RWPE2 (cell line): ENCODE results near the gene METTL16.
"Not testable (repeated sequence)": the region's sequence is repeated elsewhere in the genome, so short reads cannot be mapped to it uniquely, and the experiment has no call there.

Experiments used
- ATAC-seq: fragments of 200-7000 bp; cut with Tn5 transposase; 3 replicates; pipeline ENCODE4 v1.9.1; 2021; ENCODE audit warnings: low read depth
- DNase-seq: peaks from one replicate; pipeline ENCODE4 v3.0.0-alpha.2; 2020; ENCODE audit warnings: low spot score
- H3K27ac ChIP-seq: fragments of 450-650 bp; 2 replicates; pipeline ENCODE4 v1.5.1; 2017; ENCODE audit warnings: mild to moderate bottlenecking; ENCODE audit not compliant: poor library complexity, severe bottlenecking
- H3K27me3 ChIP-seq: fragments of 250-450 bp; sonication (Bioruptor Pico); 2 replicates; pipeline ENCODE4 v1.5.1; 2021; ENCODE audit warnings: mild to moderate bottlenecking, moderate library complexity; ENCODE audit not compliant: insufficient read depth, poor library complexity, severe bottlenecking
- H3K36me3 ChIP-seq: fragments of 250-450 bp; sonication (Bioruptor Pico); 2 replicates; pipeline ENCODE4 v1.5.1; 2020; ENCODE audit warnings: low read depth, mild to moderate bottlenecking, moderate library complexity
- H3K4me1 ChIP-seq: fragments of 250-450 bp; sonication (Bioruptor Pico); 2 replicates; pipeline ENCODE4 v1.5.1; 2021; ENCODE audit warnings: mild to moderate bottlenecking, moderate library complexity; ENCODE audit not compliant: insufficient read depth, poor library complexity, severe bottlenecking
- H3K4me3 ChIP-seq: fragments of 250-450 bp; sonication (Bioruptor Pico); 2 replicates; pipeline ENCODE4 v1.5.1; 2021; ENCODE audit warnings: mild to moderate bottlenecking, moderate library complexity; ENCODE audit not compliant: severe bottlenecking
- H3K9me3 ChIP-seq: fragments of 250-450 bp; sonication (Bioruptor Pico); 2 replicates; pipeline ENCODE4 v1.5.1; 2021; ENCODE audit warnings: mild to moderate bottlenecking, moderate library complexity; ENCODE audit not compliant: severe bottlenecking
- CTCF ChIP-seq: fragments of 450-650 bp; IDR thresholded peaks from one replicate; pipeline ENCODE4 v1.5.1; 2017; ENCODE audit warnings: mild to moderate bottlenecking, moderate library complexity; ENCODE audit not compliant: poor library complexity, severe bottlenecking

Gene METTL16

GRCh38 chr17:2449486-2449885, 62.2 kb downstream of the METTL16 start:
- no peak overlapping the region for H3K27ac ChIP-seq
- H3K4me1 ChIP-seq: no peaks in the 10 kb centered on the region
- no peak for TF ChIP-seq CTCF
- DNase-seq (no peak), ATAC-seq (no peak)
- H3K36me3 ChIP-seq: peaks cover 17% of the 10 kb centered on the region; the same call in 1 of the 2 replicates
- H3K27me3 ChIP-seq: no peaks in the 10 kb centered on the region
- H3K9me3 ChIP-seq: no peaks in the 10 kb centered on the region
- no peak overlapping the region for H3K4me3 ChIP-seq

DNA sequence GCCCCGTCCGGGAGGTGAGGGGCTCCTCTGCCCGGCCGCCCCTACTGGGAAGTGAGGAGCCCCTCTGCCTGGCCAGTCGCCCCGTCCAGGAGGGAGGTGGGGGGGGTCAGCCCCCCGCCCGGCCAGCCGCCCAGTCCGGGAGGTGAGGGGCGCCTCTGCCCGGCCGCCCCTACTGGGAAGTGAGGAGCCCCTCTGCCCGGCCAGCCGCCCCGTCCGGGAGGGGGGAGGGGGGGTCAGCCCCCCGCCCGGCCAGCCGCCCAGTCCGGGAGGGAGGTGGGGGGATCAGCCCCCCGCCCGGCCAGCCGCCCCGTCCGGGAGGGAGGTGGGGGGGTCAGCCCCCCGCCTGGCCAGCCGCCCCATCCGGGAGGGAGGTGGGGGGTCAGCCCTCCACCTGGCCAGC, 64.2 kb downstream of the METTL16 start:
- not testable (repeated sequence) for H3K27me3 ChIP-seq, H3K9me3 ChIP-seq, H3K4me3 ChIP-seq, H3K4me1 ChIP-seq, DNase-seq, ATAC-seq, H3K27ac ChIP-seq
- peaks cover 17% of the 10 kb centered on the region; the same call in 1 of the 2 replicates for H3K36me3 ChIP-seq

DNA sequence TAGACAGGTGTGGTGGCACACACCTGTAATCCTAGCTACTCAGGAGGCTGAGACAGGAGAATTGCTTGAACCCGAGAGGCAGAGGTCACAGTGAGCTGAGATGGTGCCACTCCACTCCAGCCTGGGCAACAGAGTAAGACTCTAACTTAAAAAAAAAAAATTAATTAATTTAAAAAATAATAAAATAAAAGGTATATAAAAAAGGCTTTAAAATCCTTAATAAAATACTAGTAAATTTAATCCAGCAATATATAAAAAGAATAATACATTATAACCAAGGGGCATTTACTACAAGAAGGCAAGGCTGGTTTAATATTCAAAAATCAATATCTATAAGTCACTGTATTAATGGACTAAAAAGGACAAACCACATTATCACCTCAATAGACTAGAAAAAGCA, 66.0 kb downstream of the METTL16 start:
- ATAC-seq (no peak), DNase-seq (no peak)
- Histone ChIP-seq H3K4me1 (no peaks in the 10 kb centered on the region), H3K4me3 (no peak overlapping the region), H3K27me3 (no peaks in the 10 kb centered on the region), H3K27ac (no peak overlapping the region), H3K9me3 (no peaks in the 10 kb centered on the region), H3K36me3 (peaks cover 25% of the 10 kb centered on the region)
- TF ChIP-seq CTCF: no peak

DNA sequence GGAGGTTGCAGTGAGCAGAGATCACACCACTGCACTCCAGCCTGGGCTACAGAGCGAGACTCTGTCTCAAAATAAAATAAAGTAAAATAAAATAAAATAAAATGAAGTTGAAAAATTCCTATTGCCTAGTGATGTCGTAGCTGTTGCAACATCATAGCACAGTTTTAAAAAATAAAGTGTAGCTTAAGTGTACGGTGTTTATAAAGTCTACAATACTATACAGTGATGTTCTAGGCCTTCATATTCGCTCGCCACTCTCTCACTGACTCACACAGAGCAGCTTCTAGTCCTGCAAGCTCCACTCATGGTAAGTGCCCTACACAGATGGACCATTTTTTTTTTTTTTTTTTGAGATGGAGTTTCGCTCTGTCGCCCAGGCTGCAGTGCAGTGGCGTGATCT, 67.3 kb downstream of the METTL16 start:
- DNase-seq: no peak
- Histone ChIP-seq H3K27ac (no peak overlapping the region), H3K36me3 (peaks cover 33% of the 10 kb centered on the region)

GRCh38 chr17:2442166-2442565, 69.5 kb downstream of the METTL16 start:
- TF ChIP-seq CTCF: no peak
- no peak for ATAC-seq
- DNase-seq: no peak
- H3K27ac ChIP-seq: no peak overlapping the region
- no peaks in the 10 kb centered on the region for H3K9me3 ChIP-seq
- no peaks in the 10 kb centered on the region for H3K4me1 ChIP-seq
- no peaks in the 10 kb centered on the region for H3K27me3 ChIP-seq
- peaks cover 55% of the 10 kb centered on the region for H3K36me3 ChIP-seq
- no peak overlapping the region for H3K4me3 ChIP-seq

More for the DNA sequence above, 67.3 kb downstream of the METTL16 start:
- no peak overlapping the region for H3K4me3 ChIP-seq
- no peaks in the 10 kb centered on the region for H3K27me3 ChIP-seq
- H3K4me1 ChIP-seq: no peaks in the 10 kb centered on the region
- no peak for ATAC-seq
- H3K9me3 ChIP-seq: no peaks in the 10 kb centered on the region
- no peak for TF ChIP-seq CTCF

DNA sequence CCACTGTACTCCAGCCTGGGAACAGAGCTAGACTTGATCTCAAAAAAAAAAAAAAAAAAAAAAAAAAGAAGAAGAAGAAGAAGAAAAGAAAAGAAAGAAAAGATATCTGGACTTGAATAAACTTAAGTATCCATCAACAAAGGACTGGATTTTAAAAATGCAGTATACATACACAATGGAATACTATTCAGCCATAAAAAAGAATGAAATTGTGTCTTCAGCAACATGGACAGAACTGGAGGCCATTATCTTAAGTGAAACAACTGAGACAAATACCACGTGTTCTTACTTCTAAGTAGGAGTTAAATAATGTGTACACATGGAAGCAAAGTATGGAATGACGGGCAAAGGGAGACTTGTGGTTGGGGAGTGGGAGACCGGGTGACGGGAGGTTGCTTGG, 70.8 kb downstream of the METTL16 start:
- no peaks in the 10 kb centered on the region for H3K27me3 ChIP-seq
- H3K36me3 ChIP-seq: peaks cover 55% of the 10 kb centered on the region
- TF ChIP-seq CTCF: no peak
- ATAC-seq (no peak), DNase-seq (no peak)
- no peaks in the 10 kb centered on the region for H3K9me3 ChIP-seq
- H3K4me1 ChIP-seq: no peaks in the 10 kb centered on the region
- H3K4me3 ChIP-seq: no peak overlapping the region
- H3K27ac ChIP-seq: no peak overlapping the region

DNA sequence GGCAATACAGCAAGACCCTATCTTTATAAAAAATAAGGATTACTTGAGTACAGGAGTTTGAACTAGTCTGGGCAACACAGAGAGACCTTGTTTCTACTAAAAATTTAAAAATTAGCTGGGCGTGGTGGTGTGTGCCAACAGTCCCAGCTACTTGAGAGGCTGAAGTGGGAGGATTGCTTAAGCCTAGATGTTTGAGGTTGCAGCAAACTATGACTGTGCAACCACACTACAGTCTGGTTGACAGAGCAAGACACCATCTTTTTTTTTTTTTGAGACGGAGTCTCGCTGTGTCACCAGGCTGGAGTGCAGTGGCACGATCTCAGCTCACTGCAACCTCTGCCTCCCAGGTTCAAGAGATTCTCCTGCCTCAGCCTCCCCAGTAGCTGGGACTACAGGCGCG, 71.7 kb downstream of the METTL16 start:
- not testable (repeated sequence) for H3K27ac ChIP-seq, H3K9me3 ChIP-seq, H3K4me1 ChIP-seq, ATAC-seq, H3K27me3 ChIP-seq, DNase-seq, H3K4me3 ChIP-seq
- H3K36me3 ChIP-seq: peaks cover 50% of the 10 kb centered on the region
